CD4-positive, alpha-beta T cell (primary cell): Measurements from ENCODE around the gene SLC5A3. TPM values are rescaled to one million over a fixed set of nuclear protein-coding genes. Genes with fewer than 3 reads are reported as not detected.

Experiments used
- ATAC-seq: fragments of 200-7000 bp; cut with Tn5 transposase; one replicate; pipeline ENCODE4 v1.10.0; 2022; ENCODE audit warnings: mild to moderate bottlenecking; ENCODE audit not compliant: poor library complexity
- CTCF ChIA-PET: fragments of 350-600 bp; sonication (Branson Sonifier 250); formaldehyde crosslinking; loops from one replicate; lab custom pipeline; 2021; ENCODE audit warnings: antibody characterized with exemption, inconsistent platforms; lab: Charles Lee
- POLR2A ChIA-PET: fragments of 350-600 bp; sonication (Branson Sonifier 250); formaldehyde crosslinking; loops from one replicate; lab custom pipeline; 2021; ENCODE audit warnings: antibody characterized with exemption, inconsistent platforms; lab: Charles Lee
- DNase-seq, 14 experiments: peaks; one replicate each; pipeline ENCODE4 v3.0.0-alpha.2; 2013 to 2020; ENCODE audit warnings: mixed read lengths in 2 of 14
- H3K27ac ChIP-seq, 2 donors: one replicate each; pipeline versions ENCODE4 v1.5.1 to v1.7.0; 2013; ENCODE audit warnings: low read length in 2 of 2, low read depth in 1 of 2, mild to moderate bottlenecking in 1 of 2
- H3K27me3 ChIP-seq, 2 experiments: 1 replicate in 1 of 2; 2 replicates in 1 of 2; pipeline versions ENCODE4 v1.6.1 to v1.7.0; 2013; ENCODE audit warnings: low read length in 2 of 2, control low read depth in 1 of 2, mild to moderate bottlenecking in 1 of 2, moderate library complexity in 1 of 2; ENCODE audit not compliant: insufficient read depth in 2 of 2, control insufficient read depth in 1 of 2
- H3K36me3 ChIP-seq: one replicate; pipeline ENCODE4 v1.6.1; 2013; ENCODE audit warnings: low read length, control low read depth; ENCODE audit not compliant: insufficient read depth
- H3K4me1 ChIP-seq: one replicate; pipeline ENCODE4 v1.6.1; 2013; ENCODE audit warnings: low read length, control low read depth; ENCODE audit not compliant: insufficient read depth
- H3K4me3 ChIP-seq: one replicate; pipeline ENCODE4 v1.5.1; 2013; ENCODE audit warnings: mild to moderate bottlenecking, low read length, moderate library complexity
- H3K9me3 ChIP-seq, 2 experiments: 1 replicate in 1 of 2; 2 replicates in 1 of 2; pipeline versions ENCODE4 v1.6.1 to v1.7.0; 2013; ENCODE audit warnings: low read length in 2 of 2, mild to moderate bottlenecking in 2 of 2, control low read depth in 1 of 2, moderate library complexity in 1 of 2; ENCODE audit not compliant: control insufficient read depth in 1 of 2, insufficient read depth in 1 of 2
- H3K27ac Mint-ChIP-seq: one replicate; pipeline ENCODE4 v1.8.0; 2020; ENCODE audit warnings: mixed read lengths
- H3K27me3 Mint-ChIP-seq: one replicate; pipeline ENCODE4 v1.8.0; 2021; ENCODE audit warnings: mixed read lengths
- H3K36me3 Mint-ChIP-seq: one replicate; pipeline ENCODE4 v1.8.0; 2021; ENCODE audit warnings: low read depth, mixed read lengths
- H3K4me1 Mint-ChIP-seq: one replicate; pipeline ENCODE4 v1.8.0; 2021; ENCODE audit warnings: low read depth, mixed read lengths
- H3K4me3 Mint-ChIP-seq: one replicate; pipeline ENCODE4 v1.8.0; 2020; ENCODE audit warnings: mild to moderate bottlenecking, mixed read lengths
- H3K9me3 Mint-ChIP-seq: one replicate; pipeline ENCODE4 v1.8.0; 2020; ENCODE audit warnings: mixed read lengths
- intact Hi-C, 2 experiments: fragments of 100-400 bp; cut with DNase I in 1 of 2; cut with micrococcal nuclease in 1 of 2; formaldehyde crosslinking; loops; one replicate each; pipeline versions ENCODE4 v1.15.1 to v1.9.0; 2023 to 2025; cut with DNase I, micrococcal nuclease
- total RNA-seq, 174 experiments: library from RNA in 2 of 174; stranded (reverse) in 2 of 174; gene quantifications; one replicate each; pipeline ENCODE4 v1.2.3 and lab custom pipeline; 2021 to 2026
- TF ChIP-seq, protein P1 (sequence below): fragments of 200-600 bp; IDR thresholded peaks from one replicate; pipeline ENCODE4 v1.8.0; 2022; ENCODE audit warnings: antibody characterized with exemption, mild to moderate bottlenecking

SLC5A3 gene
- total RNA-seq, 2 experiments from 2014 or later, result 4.6 to 4.9 TPM

GRCh38 chr21:34065027-34065426, 8.4 kb upstream of the SLC5A3 start:
- CTCF ChIA-PET, result no interaction called here
- DNase-seq (no peak), ATAC-seq (no peak)
- H3K27me3 Mint-ChIP-seq, result no peaks in the 10 kb centered on the region
- no peaks in the 10 kb centered on the region for H3K36me3 Mint-ChIP-seq
- Histone ChIP-seq H3K27ac (no peak overlapping the region), H3K9me3 (no peaks in the 10 kb centered on the region), H3K4me3 (no peak overlapping the region), H3K36me3 (no peaks in the 10 kb centered on the region), H3K4me1 (no peaks in the 10 kb centered on the region), H3K27me3 (no peaks in the 10 kb centered on the region)
- no peak overlapping the region for H3K4me3 Mint-ChIP-seq
- POLR2A ChIA-PET, result no interaction called here
- intact Hi-C loops, result no loop called here
- no peak overlapping the region for H3K27ac Mint-ChIP-seq
- H3K9me3 Mint-ChIP-seq, result peaks cover 6% of the 10 kb centered on the region
- H3K4me1 Mint-ChIP-seq, result no peaks in the 10 kb centered on the region
- TF ChIP-seq, protein P1, sequence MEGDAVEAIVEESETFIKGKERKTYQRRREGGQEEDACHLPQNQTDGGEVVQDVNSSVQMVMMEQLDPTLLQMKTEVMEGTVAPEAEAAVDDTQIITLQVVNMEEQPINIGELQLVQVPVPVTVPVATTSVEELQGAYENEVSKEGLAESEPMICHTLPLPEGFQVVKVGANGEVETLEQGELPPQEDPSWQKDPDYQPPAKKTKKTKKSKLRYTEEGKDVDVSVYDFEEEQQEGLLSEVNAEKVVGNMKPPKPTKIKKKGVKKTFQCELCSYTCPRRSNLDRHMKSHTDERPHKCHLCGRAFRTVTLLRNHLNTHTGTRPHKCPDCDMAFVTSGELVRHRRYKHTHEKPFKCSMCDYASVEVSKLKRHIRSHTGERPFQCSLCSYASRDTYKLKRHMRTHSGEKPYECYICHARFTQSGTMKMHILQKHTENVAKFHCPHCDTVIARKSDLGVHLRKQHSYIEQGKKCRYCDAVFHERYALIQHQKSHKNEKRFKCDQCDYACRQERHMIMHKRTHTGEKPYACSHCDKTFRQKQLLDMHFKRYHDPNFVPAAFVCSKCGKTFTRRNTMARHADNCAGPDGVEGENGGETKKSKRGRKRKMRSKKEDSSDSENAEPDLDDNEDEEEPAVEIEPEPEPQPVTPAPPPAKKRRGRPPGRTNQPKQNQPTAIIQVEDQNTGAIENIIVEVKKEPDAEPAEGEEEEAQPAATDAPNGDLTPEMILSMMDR, result no peak

- intact Hi-C loops, result loop anchor here in 1 of 2 experiments (2.0 to 10.0 kb wide), 6 partner anchors 39 to 546 kb away; partner anchors contain the start of genes CRYZL1, ITSN1 and RCAN1
- peak overlapping the region; percentile 80 for H3K27ac Mint-ChIP-seq
- TF ChIP-seq, protein P1, result no peak
- H3K4me3 Mint-ChIP-seq, result peak overlapping the region; percentile 95
- DNase-seq, result no peak
- peaks cover 27% of the 10 kb centered on the region for H3K4me1 ChIP-seq
- H3K36me3 ChIP-seq, result no peaks in the 10 kb centered on the region
- no peaks in the 10 kb centered on the region for H3K9me3 Mint-ChIP-seq
- H3K36me3 Mint-ChIP-seq, result peaks cover 17% of the 10 kb centered on the region
- POLR2A ChIA-PET, result interaction anchor here (0.6 to 3.3 kb wide), 3 partner anchors 21 to 130 kb away, joined by 4 to 71 read pairs (median 21); no protein-coding TSS in a partner anchor
- no peaks in the 10 kb centered on the region for H3K27me3 Mint-ChIP-seq
- H3K9me3 ChIP-seq, result no peaks in the 10 kb centered on the region
- CTCF ChIA-PET, result interaction anchor here (3.3 kb wide), 1 partner anchor 148 kb away, joined by 34 read pairs; no protein-coding TSS in a partner anchor
- no peak overlapping the region for H3K4me3 ChIP-seq
- ATAC-seq, result no peak
- no peaks in the 10 kb centered on the region for H3K27me3 ChIP-seq
- peaks cover 34% of the 10 kb centered on the region for H3K4me1 Mint-ChIP-seq
- no peak overlapping the region for H3K27ac ChIP-seq
Observed at GRCh38 chr21:34071683-34072082, 1.7 kb upstream of the SLC5A3 start.

DNA sequence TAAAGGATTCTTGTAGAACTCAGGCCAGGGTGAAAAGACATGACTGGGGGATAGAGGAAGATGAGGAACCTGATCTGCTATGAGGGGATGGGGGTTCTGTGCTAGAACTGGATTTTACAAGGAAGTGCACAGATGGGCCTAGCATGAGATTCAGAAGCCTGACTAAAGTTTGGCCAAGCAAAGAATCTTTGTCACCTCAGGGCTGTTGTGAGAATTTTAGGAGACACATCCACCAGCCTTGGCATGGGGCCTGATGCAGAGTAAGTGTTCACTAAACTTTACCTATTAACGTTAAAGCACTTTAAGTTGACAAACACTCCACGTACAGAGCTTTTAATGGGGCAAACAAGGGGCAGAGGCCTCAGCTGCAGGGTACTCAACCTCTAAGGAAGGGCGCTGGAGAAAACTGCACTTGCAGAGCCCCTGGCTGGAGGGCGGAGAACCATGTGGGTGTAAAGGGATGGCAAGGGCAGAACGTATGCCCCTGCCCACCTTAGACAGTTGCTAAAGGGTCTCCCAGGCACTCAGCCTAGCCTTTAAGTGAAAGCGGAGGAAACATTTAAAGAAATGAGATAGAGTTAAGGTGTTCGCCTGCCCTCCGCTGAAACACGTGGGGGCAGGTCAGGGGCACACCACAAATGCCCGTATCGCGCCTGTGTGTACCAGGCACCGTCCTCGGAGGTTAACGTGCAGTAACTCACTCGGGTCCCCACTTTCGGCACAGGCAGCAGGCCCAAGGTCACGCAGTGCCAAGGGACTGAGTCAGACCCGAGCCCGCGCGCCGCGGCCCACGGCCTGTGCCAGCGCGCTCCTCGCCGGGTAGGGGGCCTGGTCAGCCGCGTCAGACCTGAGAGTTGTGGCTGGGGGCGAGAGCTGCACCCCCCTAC, 990 bp upstream of the SLC5A3 start:
- TF ChIP-seq, protein P1, result no peak
- Histone ChIP-seq H3K4me1 (peaks cover 31% of the 10 kb centered on the region), H3K4me3 (peak overlapping the region; percentile 35), H3K27ac (no peak overlapping the region), H3K9me3 (no peaks in the 10 kb centered on the region), H3K36me3 (no peaks in the 10 kb centered on the region), H3K27me3 (no peaks in the 10 kb centered on the region)
- ChIA-PET CTCF (interaction anchor here (0.9 to 3.3 kb wide), 6 partner anchors 8 to 275 kb away, joined by 3 to 34 read pairs (median 8); no protein-coding TSS in a partner anchor), POLR2A (interaction anchor here (0.6 to 4.2 kb wide), 11 partner anchors 10 to 275 kb away, joined by 3 to 71 read pairs (median 4); no protein-coding TSS in a partner anchor)
- intact Hi-C loops, result loop anchor here in 1 of 2 experiments (2.0 to 10.0 kb wide), 6 partner anchors 40 to 545 kb away; partner anchors contain the start of genes CRYZL1, ITSN1 and RCAN1
- Mint-ChIP-seq H3K27ac (peak overlapping the region; percentile 80), H3K27me3 (no peaks in the 10 kb centered on the region), H3K4me3 (peak overlapping the region; percentile 95), H3K36me3 (peaks cover 17% of the 10 kb centered on the region), H3K4me1 (peaks cover 41% of the 10 kb centered on the region), H3K9me3 (no peaks in the 10 kb centered on the region)
- ATAC-seq (peak; percentile 3), DNase-seq (peak in 3 of 14 experiments; percentile 8 to 39 (median 14))
